Tibial nerve (tissue), 4 donors: ENCODE measurements around the gene DCTD.

Experiments
- EP300 ChIP-seq, 2 donors: sonication (generic); formaldehyde crosslinking; IDR thresholded peaks; one replicate each; pipeline ENCODE4 v1.6.1; 2017; ENCODE audit warnings: antibody characterized with exemption in 2 of 2, mild to moderate bottlenecking in 1 of 2
- POLR2A ChIP-seq, 2 donors: fragments of 450-650 bp; IDR thresholded peaks; one replicate each; pipeline ENCODE4 v1.6.1; 2017; ENCODE audit warnings: antibody characterized with exemption in 2 of 2, mild to moderate bottlenecking in 2 of 2, moderate library complexity in 2 of 2
- TF ChIP-seq, protein P1 (sequence below), 5 experiments: fragments of 200-600 bp in 3 of 5; fragments of 450-650 bp in 2 of 5; sonication (generic) in 3 of 5; IDR thresholded peaks; one replicate each; pipeline ENCODE4 v1.5.1; 2016 to 2019; ENCODE audit warnings: antibody characterized with exemption in 5 of 5, mild to moderate bottlenecking in 3 of 5, moderate library complexity in 2 of 5

DNA sequence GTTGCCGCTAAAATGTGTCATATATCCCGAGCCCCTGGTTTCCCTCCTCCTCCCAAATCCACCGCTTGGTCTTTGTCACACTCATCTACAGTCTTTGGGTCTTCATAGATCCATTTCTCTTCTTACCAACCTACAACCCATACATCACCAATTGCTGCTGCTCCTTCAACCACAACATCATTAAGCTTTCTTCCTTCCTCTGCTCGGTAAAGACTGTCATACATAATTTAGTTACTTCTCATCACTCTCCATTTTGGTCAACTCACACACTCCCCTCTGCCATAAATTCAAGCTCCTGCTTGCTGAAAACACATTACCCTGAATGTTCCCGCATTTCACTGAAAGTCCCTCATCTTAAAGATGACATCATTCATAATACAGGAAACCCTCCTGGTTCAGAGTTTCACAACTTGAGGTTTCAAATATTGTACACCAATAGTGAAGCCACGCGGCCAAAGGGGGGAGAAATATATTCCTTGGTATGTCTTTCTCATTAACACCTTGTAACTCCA lies 1.7 kb upstream of the DCTD start:
- TF ChIP-seq, protein P1, sequence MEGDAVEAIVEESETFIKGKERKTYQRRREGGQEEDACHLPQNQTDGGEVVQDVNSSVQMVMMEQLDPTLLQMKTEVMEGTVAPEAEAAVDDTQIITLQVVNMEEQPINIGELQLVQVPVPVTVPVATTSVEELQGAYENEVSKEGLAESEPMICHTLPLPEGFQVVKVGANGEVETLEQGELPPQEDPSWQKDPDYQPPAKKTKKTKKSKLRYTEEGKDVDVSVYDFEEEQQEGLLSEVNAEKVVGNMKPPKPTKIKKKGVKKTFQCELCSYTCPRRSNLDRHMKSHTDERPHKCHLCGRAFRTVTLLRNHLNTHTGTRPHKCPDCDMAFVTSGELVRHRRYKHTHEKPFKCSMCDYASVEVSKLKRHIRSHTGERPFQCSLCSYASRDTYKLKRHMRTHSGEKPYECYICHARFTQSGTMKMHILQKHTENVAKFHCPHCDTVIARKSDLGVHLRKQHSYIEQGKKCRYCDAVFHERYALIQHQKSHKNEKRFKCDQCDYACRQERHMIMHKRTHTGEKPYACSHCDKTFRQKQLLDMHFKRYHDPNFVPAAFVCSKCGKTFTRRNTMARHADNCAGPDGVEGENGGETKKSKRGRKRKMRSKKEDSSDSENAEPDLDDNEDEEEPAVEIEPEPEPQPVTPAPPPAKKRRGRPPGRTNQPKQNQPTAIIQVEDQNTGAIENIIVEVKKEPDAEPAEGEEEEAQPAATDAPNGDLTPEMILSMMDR (IDR thresholded peaks at IDR 0.05) = no peak
- TF ChIP-seq POLR2A (IDR thresholded peaks at IDR 0.05) (no peak), EP300 (IDR thresholded peaks at IDR 0.05) (no peak)
